GM23248 (cell line): ENCODE data around the gene LRRN4. TPM values are rescaled to one million over a fixed set of nuclear protein-coding genes. Genes with fewer than 3 reads are reported as not detected.
A peak's percentile ranks its signal among the peaks of the same experiment; 100 is the strongest.

Experiments used
- DNase-seq: peaks from one replicate; pipeline ENCODE4 v3.0.0-alpha.2; 2015
- H2AFZ ChIP-seq: fragments of 200-600 bp; sonication (generic); 2 replicates; pipeline ENCODE4 v1.6.1; 2016; ENCODE audit warnings: antibody characterized with exemption
- H3F3A ChIP-seq: fragments of 200-600 bp; sonication (generic); 2 replicates; pipeline ENCODE4 v1.6.1; 2016; ENCODE audit warnings: mild to moderate bottlenecking, antibody characterized with exemption, mixed run types; ENCODE audit not compliant: insufficient read depth
- H3K27ac ChIP-seq: fragments of 200-600 bp; sonication (generic); 2 replicates; pipeline ENCODE4 v1.5.1; 2016; ENCODE audit warnings: mild to moderate bottlenecking
- H3K27me3 ChIP-seq: fragments of 200-600 bp; sonication (generic); replicated peaks from 2 replicates; pipeline ENCODE4 v1.6.1; 2016; ENCODE audit warnings: mild to moderate bottlenecking; ENCODE audit not compliant: insufficient read depth
- H3K36me3 ChIP-seq: fragments of 200-600 bp; sonication (generic); 2 replicates; pipeline ENCODE4 v1.6.1; 2016; ENCODE audit warnings: low read depth, mild to moderate bottlenecking
- H3K4me1 ChIP-seq: fragments of 200-600 bp; sonication (generic); 2 replicates; pipeline ENCODE4 v1.6.1; 2016; ENCODE audit warnings: mild to moderate bottlenecking; ENCODE audit not compliant: insufficient read depth
- H3K4me2 ChIP-seq: fragments of 200-600 bp; sonication (generic); one replicate; pipeline ENCODE4 v1.6.1; 2016; ENCODE audit warnings: mild to moderate bottlenecking; ENCODE audit not compliant: unreplicated experiment
- H3K4me3 ChIP-seq: fragments of 200-600 bp; sonication (generic); 2 replicates; pipeline ENCODE4 v1.5.1; 2016; ENCODE audit warnings: mild to moderate bottlenecking
- H3K79me2 ChIP-seq: fragments of 200-600 bp; sonication (generic); 2 replicates; pipeline ENCODE4 v1.6.1; 2016; ENCODE audit warnings: mild to moderate bottlenecking; ENCODE audit not compliant: insufficient read depth
- H3K9ac ChIP-seq: fragments of 200-600 bp; sonication (generic); 2 replicates; pipeline ENCODE4 v1.6.1; 2016; ENCODE audit warnings: mild to moderate bottlenecking
- H3K9me2 ChIP-seq: fragments of 200-600 bp; sonication (generic); 2 replicates; pipeline ENCODE4 v1.6.1; 2016; ENCODE audit warnings: mixed run types, mild to moderate bottlenecking, moderate library complexity; ENCODE audit not compliant: insufficient read depth
- H3K9me3 ChIP-seq: fragments of 200-600 bp; sonication (generic); one replicate; pipeline ENCODE4 v1.6.1; 2017; ENCODE audit warnings: low read depth
- H4K20me1 ChIP-seq: fragments of 200-600 bp; sonication (generic); 2 replicates; pipeline ENCODE4 v1.6.0; 2016; ENCODE audit not compliant: insufficient read depth
- EZH2 ChIP-seq: fragments of 200-600 bp; sonication (generic); IDR thresholded peaks from 2 replicates; pipeline ENCODE4 v1.6.1; 2018; ENCODE audit warnings: antibody characterized with exemption, mild to moderate bottlenecking; ENCODE audit not compliant: insufficient read depth, poor library complexity, severe bottlenecking
- EZH2phosphoT487 ChIP-seq: fragments of 200-600 bp; sonication (generic); IDR thresholded peaks from 2 replicates; pipeline ENCODE4 v1.6.1; 2018; ENCODE audit warnings: antibody characterized with exemption, moderate library complexity, mild to moderate bottlenecking, low read depth; ENCODE audit not compliant: insufficient read depth
- WGBS, 2 experiments: methylation state at CpG; one replicate each; pipeline ENCODE4 v1.1.6; 2015 to 2017; ENCODE audit warnings: low lambda C conversion rate in 2 of 2, low coverage in 1 of 2; ENCODE audit errors: missing lambda C conversion rate in 2 of 2; 5-methylcytosine and 5-hydroxymethylcytosine counted together
- in situ Hi-C: fragments of 300-500 bp; cut with MboI; formaldehyde crosslinking; loops from 2 replicates; pipeline ENCODE4 v1.15.0; 2020
- polyA plus RNA-seq: library from polyadenylated mRNA; unstranded; fragments of >200 nt; fragmentation: Nextera tagmentation; extraction: Ambion mirVana; gene quantifications from 2 replicates; pipeline ENCODE4 v1.2.1, GENCODE V29; 2016
- total RNA-seq: library from RNA; depleted of rRNA; stranded (reverse); fragments of >200 nt; shearing (Covaris generic); gene quantifications from 2 replicates; pipeline ENCODE4 v1.2.3, GENCODE V29; 2014

LRRN4 gene
- total and polyA plus RNA-seq, 2 experiments from 2014 or later: not detected

DNA sequence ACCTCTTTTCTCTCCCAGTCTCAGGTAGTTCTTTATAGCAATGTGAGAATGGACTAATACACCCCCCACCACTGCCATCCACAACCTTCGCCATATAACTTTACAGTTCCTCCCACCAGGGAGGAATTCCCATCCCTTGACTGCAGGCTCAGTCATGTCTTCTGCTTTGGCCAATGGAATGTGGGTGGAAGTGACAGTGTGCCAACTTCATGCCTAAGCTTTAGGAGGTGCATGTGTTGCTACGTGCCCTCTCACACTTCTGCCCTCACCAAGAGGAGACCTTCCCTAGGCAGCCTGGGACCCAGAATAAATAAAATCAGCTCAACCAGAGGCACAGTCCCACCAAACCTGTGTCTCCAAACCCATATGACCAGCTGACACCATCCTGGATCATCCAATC, 33.0 kb upstream of the LRRN4 start:
- Histone ChIP-seq H3K27me3 (no peaks in the 10 kb centered on the region), H3K9ac (no peak overlapping the region), H2AFZ (no peak overlapping the region), H3K4me2 (no peak overlapping the region), H3F3A (no peaks in the 10 kb centered on the region), H3K36me3 (no peaks in the 10 kb centered on the region), H3K4me3 (no peak overlapping the region), H3K9me3 (no peaks in the 10 kb centered on the region), H4K20me1 (no peaks in the 10 kb centered on the region), H3K4me1 (no peaks in the 10 kb centered on the region), H3K9me2 (no peaks in the 10 kb centered on the region), H3K79me2 (no peaks in the 10 kb centered on the region), H3K27ac (no peak overlapping the region)
- DNase-seq: peak; percentile 15
- WGBS, 2 experiments: 68 to 81% methylated on average over 2 of the region's 2 CpGs
- in situ Hi-C loops: loop anchor here (25.0 kb wide), 1 partner anchor 275 kb away; no protein-coding TSS in a partner anchor
- TF ChIP-seq EZH2phosphoT487 (no peak), EZH2 (no peak)

DNA sequence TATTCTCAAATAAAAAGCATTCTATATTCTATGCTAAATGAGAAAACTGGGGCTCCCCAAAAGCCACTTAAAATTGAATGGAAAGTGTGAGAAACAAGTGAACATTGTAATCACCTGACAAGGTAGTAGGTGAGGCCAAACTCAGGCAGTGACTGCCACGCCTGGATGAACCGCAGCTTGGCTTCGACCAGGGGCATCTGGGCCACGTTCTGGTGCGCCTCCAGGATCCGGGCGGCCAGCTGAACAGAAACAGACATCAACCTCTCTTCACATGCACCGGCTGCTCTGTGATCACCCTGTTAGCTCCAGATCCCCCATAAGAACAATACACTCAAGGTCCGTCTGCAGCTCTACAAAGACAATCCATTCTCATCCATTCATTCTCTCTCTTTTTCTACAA, 30.1 kb upstream of the LRRN4 start:
- H3K4me3 ChIP-seq: no peak overlapping the region
- no peaks in the 10 kb centered on the region for H3K9me3 ChIP-seq
- 52 to 65% methylated on average over 9 of the region's 9 CpGs for WGBS, 2 experiments
- no peaks in the 10 kb centered on the region for H3K27me3 ChIP-seq
- no peaks in the 10 kb centered on the region for H3K36me3 ChIP-seq
- H3K9ac ChIP-seq: no peak overlapping the region
- H2AFZ ChIP-seq: no peak overlapping the region
- H3K4me1 ChIP-seq: peaks cover 10% of the 10 kb centered on the region
- no peaks in the 10 kb centered on the region for H3K9me2 ChIP-seq
- DNase-seq: no peak
- no peak overlapping the region for H3K27ac ChIP-seq
- no peaks in the 10 kb centered on the region for H3K79me2 ChIP-seq
- H3F3A ChIP-seq: no peaks in the 10 kb centered on the region
- TF ChIP-seq EZH2phosphoT487: no peak
- no peak for TF ChIP-seq EZH2
- no peaks in the 10 kb centered on the region for H4K20me1 ChIP-seq
- in situ Hi-C loops: loop anchor here (25.0 kb wide), 1 partner anchor 272 kb away; no protein-coding TSS in a partner anchor
- no peak overlapping the region for H3K4me2 ChIP-seq

DNA sequence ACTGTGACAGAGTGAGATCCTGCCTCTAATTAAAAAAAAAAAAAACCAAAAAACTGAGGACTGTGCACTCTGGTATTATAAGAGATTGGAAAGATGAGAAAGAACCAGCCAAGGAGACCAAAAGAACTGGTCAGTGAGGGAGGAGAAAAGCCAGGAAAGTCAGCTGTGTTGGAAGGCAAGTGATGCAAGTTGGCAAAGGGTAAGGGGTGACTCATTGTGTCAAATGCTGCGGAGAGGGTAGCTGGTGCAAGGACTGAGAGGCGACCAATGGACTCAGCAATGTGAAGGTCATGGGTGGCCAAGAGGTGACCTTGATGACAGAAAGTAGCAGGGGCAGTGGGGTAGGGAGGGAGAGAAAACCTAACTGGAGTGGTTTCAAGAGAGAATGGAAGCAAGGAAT, 27.4 kb upstream of the LRRN4 start:
- Histone ChIP-seq H2AFZ (no peak overlapping the region), H4K20me1 (no peaks in the 10 kb centered on the region), H3K36me3 (no peaks in the 10 kb centered on the region), H3K4me3 (no peak overlapping the region), H3F3A (no peaks in the 10 kb centered on the region), H3K9me3 (no peaks in the 10 kb centered on the region), H3K9me2 (no peaks in the 10 kb centered on the region), H3K9ac (no peak overlapping the region), H3K4me2 (no peak overlapping the region), H3K4me1 (peaks cover 10% of the 10 kb centered on the region), H3K79me2 (no peaks in the 10 kb centered on the region), H3K27me3 (no peaks in the 10 kb centered on the region), H3K27ac (no peak overlapping the region)
- TF ChIP-seq EZH2phosphoT487: no peak
- TF ChIP-seq EZH2: no peak
- DNase-seq: peak; percentile 85
- 4 to 16% methylated on average over 2 of the region's 2 CpGs for WGBS, 2 experiments
- in situ Hi-C loops: loop anchor here (25.0 kb wide), 1 partner anchor 269 kb away; no protein-coding TSS in a partner anchor

DNA sequence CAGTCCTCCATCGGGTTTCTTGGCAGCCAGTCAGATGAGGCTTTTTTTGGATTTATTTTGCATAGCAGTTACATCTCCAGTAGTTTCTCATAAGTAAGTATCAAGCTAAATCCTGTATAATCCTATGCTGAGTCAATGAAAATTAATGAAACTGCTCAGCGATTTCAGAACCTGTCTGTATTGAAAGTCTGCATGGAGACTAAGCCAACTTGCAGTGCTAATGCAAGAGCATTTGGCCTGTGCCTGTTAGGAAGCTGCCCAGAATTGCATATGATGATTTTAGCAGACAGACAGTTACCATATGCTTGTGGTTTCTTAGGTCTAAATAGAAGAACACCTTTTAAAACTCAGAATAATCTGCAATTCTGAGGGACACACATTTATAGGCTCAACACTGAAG, 25.2 kb upstream of the LRRN4 start:
- WGBS, 2 experiments: 31 to 37% methylated on average over 2 of the region's 2 CpGs
- in situ Hi-C loops: loop anchor here (10.0 to 25.0 kb wide), 2 partner anchors 267 to 554 kb away; no protein-coding TSS in a partner anchor
- no peak overlapping the region for H3K27ac ChIP-seq
- no peaks in the 10 kb centered on the region for H3K9me2 ChIP-seq
- H3K4me2 ChIP-seq: no peak overlapping the region
- no peaks in the 10 kb centered on the region for H3F3A ChIP-seq
- no peak overlapping the region for H3K9ac ChIP-seq
- TF ChIP-seq EZH2phosphoT487 (no peak), EZH2 (no peak)
- H3K27me3 ChIP-seq: no peaks in the 10 kb centered on the region
- H3K36me3 ChIP-seq: no peaks in the 10 kb centered on the region
- H4K20me1 ChIP-seq: no peaks in the 10 kb centered on the region
- no peak overlapping the region for H2AFZ ChIP-seq
- no peaks in the 10 kb centered on the region for H3K79me2 ChIP-seq
- no peak for DNase-seq
- peaks cover 10% of the 10 kb centered on the region for H3K4me1 ChIP-seq
- no peaks in the 10 kb centered on the region for H3K9me3 ChIP-seq
- H3K4me3 ChIP-seq: no peak overlapping the region
